HepG2 (cell line): Measurements from ENCODE around the gene SH3D21. TPM values are rescaled to one million over a fixed set of nuclear protein-coding genes. Genes with fewer than 3 reads are reported as not detected.
A peak's percentile ranks its signal among the peaks of the same experiment; 100 is the strongest.

Experiments
- ATAC-seq: fragments of 200-7000 bp; cut with Tn5 transposase; 3 replicates; pipeline ENCODE4 v1.9.1; 2020; ENCODE audit warnings: mild to moderate bottlenecking, moderate library complexity
- BruUV-seq: library from RNA; stranded (reverse); fragments of 400-500 nt; replicated peaks from 2 replicates; lab custom pipeline; 2021; lab: Mats Ljungman, UMichigan
- CTCF ChIA-PET: fragments of 300-600 bp; formaldehyde crosslinking; extraction: SDS; loops from one replicate; lab custom pipeline; 2021; ENCODE audit warnings: low total read pairs, inconsistent platforms, low intra/inter-chr PET ratio; lab: Yijun Ruan, JAX
- POLR2A ChIA-PET: fragments of 350-600 bp; sonication (Branson Sonifier 250); formaldehyde crosslinking; loops from one replicate; lab custom pipeline; 2020; ENCODE audit warnings: antibody characterized with exemption, inconsistent platforms; lab: Yijun Ruan, JAX
- DNase-seq: peaks from one replicate; pipeline ENCODE4 v3.0.0-alpha.2; 2015; ENCODE audit warnings: low spot score
- FAIRE-seq: peaks from 3 replicates; lab custom pipeline; 2011; peaks lifted over from hg19 to GRCh38; lab: Jason Lieb, UNC
- H2AFZ ChIP-seq: one replicate; pipeline ENCODE4 v1.6.1; 2011; ENCODE audit warnings: low read length, inconsistent platforms
- H3K27ac ChIP-seq: fragments of 300-600 bp; 3 replicates; pipeline ENCODE4 v1.8.0; 2011; ENCODE audit warnings: mixed run types, mild to moderate bottlenecking, mixed read lengths, low read length, inconsistent platforms; ENCODE audit not compliant: insufficient read depth; ENCODE audit errors: extremely low read length
- H3K27me3 ChIP-seq, 2 experiments: fragments of 200-600 bp in 1 of 2; 2 replicates in 1 of 2; 3 replicates in 1 of 2; pipeline versions ENCODE4 v1.6.0 to v1.8.0; 2011; ENCODE audit warnings: low read length in 2 of 2, mild to moderate bottlenecking in 2 of 2, moderate library complexity in 2 of 2, inconsistent platforms in 1 of 2; ENCODE audit not compliant: insufficient read depth in 2 of 2, control insufficient read depth in 1 of 2
- H3K36me3 ChIP-seq, 2 experiments: fragments of 200-600 bp in 1 of 2; replicated peaks in 1 of 2; 2 replicates in 1 of 2; 3 replicates in 1 of 2; pipeline versions ENCODE4 v1.5.1 to v1.8.0; 2011; ENCODE audit warnings: low read length in 2 of 2, inconsistent platforms in 1 of 2; ENCODE audit not compliant: insufficient read depth in 2 of 2, control insufficient read depth in 1 of 2
- H3K4me1 ChIP-seq: 2 replicates; pipeline ENCODE4 v1.5.1; 2012; ENCODE audit warnings: low read length, inconsistent platforms; ENCODE audit not compliant: insufficient read depth
- H3K4me2 ChIP-seq: 2 replicates; pipeline ENCODE4 v1.6.0; 2011; ENCODE audit warnings: low read depth, low read length, inconsistent platforms
- H3K4me3 ChIP-seq, 3 experiments: fragments of 200-600 bp in 1 of 3; sonication (generic), shearing (Covaris generic) in 1 of 3; replicated peaks in 1 of 3; 2 replicates each; pipeline ENCODE4 v1.5.1; 2011 to 2016; ENCODE audit warnings: low read length in 3 of 3, inconsistent platforms in 2 of 3, low read depth in 2 of 3, mild to moderate bottlenecking in 2 of 3, control low read depth in 1 of 3, mixed read lengths in 1 of 3; ENCODE audit not compliant: insufficient read depth in 1 of 3
- H3K79me2 ChIP-seq: one replicate; pipeline ENCODE4 v1.6.1; 2011; ENCODE audit warnings: low read length, inconsistent platforms; ENCODE audit not compliant: insufficient read depth
- H3K9ac ChIP-seq: 2 replicates; pipeline ENCODE4 v1.6.0; 2011; ENCODE audit warnings: mild to moderate bottlenecking, low read depth, low read length, inconsistent platforms; ENCODE audit not compliant: insufficient read depth
- H3K9me3 ChIP-seq: 2 replicates; pipeline ENCODE4 v1.5.1; 2012; ENCODE audit warnings: mild to moderate bottlenecking, low read length
- H4K20me1 ChIP-seq: 2 replicates; pipeline ENCODE4 v1.6.0; 2011; ENCODE audit warnings: inconsistent platforms, mild to moderate bottlenecking, low read length, moderate library complexity; ENCODE audit not compliant: insufficient read depth
- AGO2 ChIP-seq: fragments of 200-400 bp; formaldehyde crosslinking; optimal IDR thresholded peaks from 2 replicates; pipeline ENCODE3; 2017; ENCODE audit warnings: mild to moderate bottlenecking, low read depth, low read length, moderate library complexity
- SP4 ChIP-seq: sonication (generic); formaldehyde crosslinking; IDR thresholded peaks from 2 replicates; pipeline ENCODE4 v1.8.1; 2023; ENCODE audit warnings: mild to moderate bottlenecking, missing genetic modification reagents
- ZBTB26 ChIP-seq: IDR thresholded peaks from 2 replicates; pipeline ENCODE4 v1.6.1; 2016; ENCODE audit warnings: missing compliant biosample characterization, missing genetic modification reagents, borderline replicate concordance
- ZNF747 ChIP-seq: sonication (generic); formaldehyde crosslinking; IDR thresholded peaks from 2 replicates; pipeline ENCODE4 v1.8.1; 2023; ENCODE audit warnings: missing genetic modification reagents, mild to moderate bottlenecking, borderline replicate concordance
- WGBS: methylation state at CpG from one replicate; pipeline ENCODE4 v1.1.6; 2017; ENCODE audit warnings: low lambda C conversion rate; 5-methylcytosine and 5-hydroxymethylcytosine counted together
- in situ Hi-C: cut with HindIII; loops from 2 replicates; pipeline ENCODE4 v1.10.0; 2017; ENCODE audit warnings: low pct_unique_long_range_greater_than_20kb; ENCODE audit not compliant: extremely low pct_ligation_motif_present
- intact Hi-C: fragments of 100-400 bp; cut with micrococcal nuclease; formaldehyde crosslinking; loops from one replicate; pipeline ENCODE4 v1.10.0; 2022; ENCODE audit not compliant: unreplicated experiment
- polyA plus RNA-seq, 8 experiments: library from polyadenylated mRNA; depleted of rRNA in 3 of 8; stranded (reverse) in 7 of 8; unstranded in 1 of 8; fragments of >200 nt; fragmentation: Illumina TruSeq in 4 of 8; extraction: Trizol in 4 of 8; gene quantifications; 2 replicates each; pipeline versions ENCODE4 v1.2.1 to v1.2.3, GENCODE V29; 2011 to 2016; ENCODE audit warnings: low read depth in 4 of 8, missing spikeins in 1 of 8, mixed read lengths in 1 of 8; ENCODE audit not compliant: insufficient read depth in 1 of 8
- total RNA-seq, 5 experiments: library from RNA; depleted of rRNA; stranded (reverse); fragments of >200 nt; fragmentation: Illumina TruSeq; extraction: Trizol; gene quantifications; 2 replicates each; pipeline ENCODE4 v1.2.3, GENCODE V29; 2016; ENCODE audit warnings: low read depth in 1 of 5

Gene SH3D21
- total and polyA plus RNA-seq, 2 of the 13 experiments (the other 11 are each of a cell fraction or from before 2014, with no cell fraction given): 5.1 to 8.6 TPM

GRCh38 chr1:36320291-36320761 lies 14.2 kb downstream of the SH3D21 start:
- DNase-seq: no peak
- Histone ChIP-seq H3K9me3 (no peaks in the 10 kb centered on the region), H3K27ac (no peak overlapping the region), H2AFZ (no peak overlapping the region), H3K4me1 (peaks cover 12% of the 10 kb centered on the region), H3K27me3 (no peaks in the 10 kb centered on the region), H3K36me3 (no peaks in the 10 kb centered on the region), H4K20me1 (no peaks in the 10 kb centered on the region), H3K4me2 (no peak overlapping the region), H3K9ac (no peak overlapping the region), H3K79me2 (no peaks in the 10 kb centered on the region), H3K4me3 (no peak overlapping the region)
- TF ChIP-seq ZNF747 (CRISPR knock-in tag) (no peak), SP4 (CRISPR knock-in tag) (no peak)
- intact Hi-C loops (no loop called here), in situ Hi-C loops (no loop called here)
- ATAC-seq: no peak
- WGBS: 95% methylated on average over 16 of the region's 16 CpGs
- no TSS peak for BruUV-seq
- CTCF ChIA-PET: no interaction called here
- POLR2A ChIA-PET: no interaction called here
- FAIRE-seq: no peak

- CTCF ChIA-PET: no interaction called here
Measured at GRCh38 chr1:36320767-36321118, 14.6 kb downstream of the SH3D21 start.

More at GRCh38 chr1:36320767-36321118, 14.6 kb downstream of the SH3D21 start:
- Histone ChIP-seq H3K79me2 (no peaks in the 10 kb centered on the region), H3K9ac (no peak overlapping the region), H3K4me3 (no peak overlapping the region), H3K4me2 (no peak overlapping the region), H4K20me1 (no peaks in the 10 kb centered on the region), H3K27ac (no peak overlapping the region), H2AFZ (no peak overlapping the region), H3K4me1 (peaks cover 16% of the 10 kb centered on the region), H3K36me3 (no peaks in the 10 kb centered on the region), H3K27me3 (no peaks in the 10 kb centered on the region), H3K9me3 (no peaks in the 10 kb centered on the region)
- TF ChIP-seq ZBTB26 (CRISPR knock-in tag) (no peak), AGO2 (peak; percentile 44)
- DNase-seq (no peak), FAIRE-seq (no peak), ATAC-seq (no peak)
- no TSS peak for BruUV-seq
- in situ Hi-C loops (no loop called here), intact Hi-C loops (no loop called here)
- POLR2A ChIA-PET: no interaction called here
- WGBS: 99% methylated on average over 18 of the region's 23 CpGs
